ENCODE measurements around the gene TNIK. TPM values are rescaled to one million over a fixed set of nuclear protein-coding genes. Genes with fewer than 3 reads are reported as not detected.

TNIK gene
- polyA plus RNA-seq, 1 of the 3 experiments (the other 2 are of a cell fraction) = 19.4 TPM

- TF ChIP-seq REST (IDR thresholded peaks at IDR 0.05; ENCODE audit: low read depth, low read length) = no peak
- no peak for TF ChIP-seq RAD21 (IDR thresholded peaks at IDR 0.05; ENCODE audit: low read length)
Measured at GRCh38 chr3:171125010-171125409, 335.2 kb downstream of the TNIK start (continued).

DNA sequence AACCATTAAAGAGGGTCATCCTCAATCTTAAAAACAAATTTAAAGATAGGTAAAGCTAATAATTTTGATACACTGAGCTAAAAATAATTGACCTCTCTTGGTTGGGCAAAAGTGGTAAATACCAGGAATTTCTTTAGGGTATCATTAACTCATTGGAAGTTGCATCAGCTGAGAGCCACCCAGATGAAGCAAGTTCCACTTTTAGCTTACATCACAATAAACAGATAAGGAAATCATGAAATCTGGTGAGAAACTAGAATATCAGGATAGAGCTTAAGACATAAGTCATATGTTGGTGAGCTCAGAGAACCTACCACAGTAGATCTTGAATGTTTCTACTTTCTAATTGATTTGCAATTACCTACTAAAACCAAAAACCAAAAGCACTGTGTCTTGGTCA is 336.3 kb downstream of the TNIK start:
- Histone ChIP-seq H2AFZ (ENCODE audit: low read depth) (no peak overlapping the region), H3K27me3 (ENCODE audit: insufficient read depth) (no peaks in the 10 kb centered on the region), H3K36me3 (replicated peaks in 1 of 2; ENCODE audit: control insufficient read depth in 1 of 2, insufficient read depth in 2 of 2, low read length in 1 of 2) (peaks cover 34 to 61% of the 10 kb centered on the region in 2 experiments), H3K79me2 (ENCODE audit: insufficient read depth) (no peaks in the 10 kb centered on the region), H4K20me1 (ENCODE audit: insufficient read depth) (no peaks in the 10 kb centered on the region), H3K27ac (ENCODE audit: low read depth in 2 of 2, low read length in 1 of 2) (no peak overlapping the region), H3K9ac (no peak overlapping the region), H3K4me3 (ENCODE audit: low read depth in 2 of 2, low read length in 1 of 2) (no peak overlapping the region), H3K9me2 (no peaks in the 10 kb centered on the region), H3F3A (replicated peaks; ENCODE audit: insufficient read depth) (no peaks in the 10 kb centered on the region), H3K4me2 (no peak overlapping the region), H3K4me1 (ENCODE audit: control insufficient read depth in 1 of 2, insufficient read depth in 2 of 2, low read depth in 1 of 2, low read length in 1 of 2) (no peaks in the 10 kb centered on the region; a peak in 1 of 4 replicates), H3K9me3 (no peaks in the 10 kb centered on the region)
- no peak for DNase-seq
- ChIA-PET CTCF (no interaction called here), POLR2A (no interaction called here)
- no peak for TF ChIP-seq IRF3 (IDR thresholded peaks at IDR 0.05; ENCODE audit: low read depth, low read length)
- TF ChIP-seq, protein P1, sequence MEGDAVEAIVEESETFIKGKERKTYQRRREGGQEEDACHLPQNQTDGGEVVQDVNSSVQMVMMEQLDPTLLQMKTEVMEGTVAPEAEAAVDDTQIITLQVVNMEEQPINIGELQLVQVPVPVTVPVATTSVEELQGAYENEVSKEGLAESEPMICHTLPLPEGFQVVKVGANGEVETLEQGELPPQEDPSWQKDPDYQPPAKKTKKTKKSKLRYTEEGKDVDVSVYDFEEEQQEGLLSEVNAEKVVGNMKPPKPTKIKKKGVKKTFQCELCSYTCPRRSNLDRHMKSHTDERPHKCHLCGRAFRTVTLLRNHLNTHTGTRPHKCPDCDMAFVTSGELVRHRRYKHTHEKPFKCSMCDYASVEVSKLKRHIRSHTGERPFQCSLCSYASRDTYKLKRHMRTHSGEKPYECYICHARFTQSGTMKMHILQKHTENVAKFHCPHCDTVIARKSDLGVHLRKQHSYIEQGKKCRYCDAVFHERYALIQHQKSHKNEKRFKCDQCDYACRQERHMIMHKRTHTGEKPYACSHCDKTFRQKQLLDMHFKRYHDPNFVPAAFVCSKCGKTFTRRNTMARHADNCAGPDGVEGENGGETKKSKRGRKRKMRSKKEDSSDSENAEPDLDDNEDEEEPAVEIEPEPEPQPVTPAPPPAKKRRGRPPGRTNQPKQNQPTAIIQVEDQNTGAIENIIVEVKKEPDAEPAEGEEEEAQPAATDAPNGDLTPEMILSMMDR (IDR thresholded peaks at IDR 0.05) = no peak
- TF ChIP-seq POLR2AphosphoS5 (IDR thresholded peaks at IDR 0.05; ENCODE audit: low read depth, low read length) = no peak
- TF ChIP-seq RXRA (IDR thresholded peaks at IDR 0.05; ENCODE audit: borderline replicate concordance, low read depth) = no peak
- no peak for TF ChIP-seq MAX (IDR thresholded peaks at IDR 0.05; ENCODE audit: low read depth)
- no peak for TF ChIP-seq SMC3 (IDR thresholded peaks at IDR 0.05; ENCODE audit: low read depth, low read length)
- no peak for TF ChIP-seq USF1 (IDR thresholded peaks at IDR 0.05; ENCODE audit: borderline replicate concordance, low read depth)
- no peak for TF ChIP-seq JUND (IDR thresholded peaks at IDR 0.05)
- no peak for TF ChIP-seq ELF1 (IDR thresholded peaks at IDR 0.05)
- TF ChIP-seq SIN3A (IDR thresholded peaks at IDR 0.05; ENCODE audit: borderline replicate concordance, low read depth, low read length) = no peak
- no peak for TF ChIP-seq CHD2 (IDR thresholded peaks at IDR 0.05; ENCODE audit: low read length, partially characterized antibody)
- TF ChIP-seq MEF2A (IDR thresholded peaks at IDR 0.05; ENCODE audit: borderline replicate concordance, low read depth) = no peak
- TF ChIP-seq, protein P2, sequence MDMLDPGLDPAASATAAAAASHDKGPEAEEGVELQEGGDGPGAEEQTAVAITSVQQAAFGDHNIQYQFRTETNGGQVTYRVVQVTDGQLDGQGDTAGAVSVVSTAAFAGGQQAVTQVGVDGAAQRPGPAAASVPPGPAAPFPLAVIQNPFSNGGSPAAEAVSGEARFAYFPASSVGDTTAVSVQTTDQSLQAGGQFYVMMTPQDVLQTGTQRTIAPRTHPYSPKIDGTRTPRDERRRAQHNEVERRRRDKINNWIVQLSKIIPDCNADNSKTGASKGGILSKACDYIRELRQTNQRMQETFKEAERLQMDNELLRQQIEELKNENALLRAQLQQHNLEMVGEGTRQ (IDR thresholded peaks at IDR 0.05; ENCODE audit: borderline replicate concordance, low read depth, low read length) = no peak
- no peak for TF ChIP-seq RAD21 (IDR thresholded peaks at IDR 0.05; ENCODE audit: low read length)
- TF ChIP-seq FOXM1 (IDR thresholded peaks at IDR 0.05; ENCODE audit: low read depth) = no peak
- no peak for TF ChIP-seq REST (IDR thresholded peaks at IDR 0.05; ENCODE audit: low read depth, low read length)
- TF ChIP-seq NRF1 (IDR thresholded peaks at IDR 0.05; ENCODE audit: low read depth, low read length) = no peak
